CD4-positive, alpha-beta T cell treated with Interleukin-4 for 1 hour (primary cell): Measurements from ENCODE around the gene RGS3.
"Not testable (repeated sequence)": the region's sequence is repeated elsewhere in the genome, so short reads cannot be mapped to it uniquely, and the experiment has no call there.

Source experiments
- DNase-seq, 2 donors: peaks; one replicate each; pipeline ENCODE4 v3.0.0-alpha.2; 2020 to 2022

Gene RGS3

GRCh38 chr9:113532809-113533190 is 69.3 kb downstream of the RGS3 start:
- no peak for DNase-seq

GRCh38 chr9:113533335-113534225 is 70.1 kb downstream of the RGS3 start:
- DNase-seq: peak in 1 of 2 donors; percentile 6

- no peak for DNase-seq
Observed at GRCh38 chr9:113535756-113536155, 72.2 kb downstream of the RGS3 start.

- DNase-seq: no peak
Observed at GRCh38 chr9:113536166-113536482, 72.6 kb downstream of the RGS3 start.

GRCh38 chr9:113536483-113537228 is 73.1 kb downstream of the RGS3 start:
- DNase-seq: peak in 1 of 2 donors; percentile 10

- peak in 1 of 2 donors; percentile 6 for DNase-seq
Observed at GRCh38 chr9:113537229-113537810, 73.8 kb downstream of the RGS3 start.

- DNase-seq: no peak
Observed at GRCh38 chr9:113538131-113538530, 74.6 kb downstream of the RGS3 start.

- DNase-seq: no peak
Observed at GRCh38 chr9:113538701-113539430, 75.3 kb downstream of the RGS3 start.

- DNase-seq: no peak
Observed at GRCh38 chr9:113540466-113540865, 76.9 kb downstream of the RGS3 start.

- no peak for DNase-seq
Observed at GRCh38 chr9:113541019-113541900, 77.7 kb downstream of the RGS3 start.

GRCh38 chr9:113542006-113542405 is 78.5 kb downstream of the RGS3 start:
- no peak for DNase-seq

GRCh38 chr9:113542741-113543140 is 79.2 kb downstream of the RGS3 start:
- no peak for DNase-seq

- DNase-seq: no peak
Observed at GRCh38 chr9:113543296-113543981, 79.9 kb downstream of the RGS3 start.

- no peak for DNase-seq
Observed at GRCh38 chr9:113543982-113544303, 80.4 kb downstream of the RGS3 start.

- no peak for DNase-seq
Observed at GRCh38 chr9:113545068-113545467, 81.5 kb downstream of the RGS3 start.

GRCh38 chr9:113546566-113546965 is 83.0 kb downstream of the RGS3 start:
- no peak for DNase-seq

- no peak for DNase-seq
Observed at GRCh38 chr9:113547501-113547900, 84.0 kb downstream of the RGS3 start.

- peak in 1 of 2 donors; percentile 26 for DNase-seq
Observed at GRCh38 chr9:113548221-113549041, 84.9 kb downstream of the RGS3 start.

- DNase-seq: not testable (repeated sequence)
Observed at GRCh38 chr9:113549892-113550291, 86.4 kb downstream of the RGS3 start.

GRCh38 chr9:113556877-113557593 is 93.5 kb downstream of the RGS3 start:
- DNase-seq: no peak
